ENCODE results near the gene FLVCR2. TPM values are rescaled to one million over a fixed set of nuclear protein-coding genes. Genes with fewer than 3 reads are reported as not detected.

The FLVCR2 gene
- total and polyA plus RNA-seq, 8 donors: 0.33 to 6.3 (median 2.4) TPM

DNA sequence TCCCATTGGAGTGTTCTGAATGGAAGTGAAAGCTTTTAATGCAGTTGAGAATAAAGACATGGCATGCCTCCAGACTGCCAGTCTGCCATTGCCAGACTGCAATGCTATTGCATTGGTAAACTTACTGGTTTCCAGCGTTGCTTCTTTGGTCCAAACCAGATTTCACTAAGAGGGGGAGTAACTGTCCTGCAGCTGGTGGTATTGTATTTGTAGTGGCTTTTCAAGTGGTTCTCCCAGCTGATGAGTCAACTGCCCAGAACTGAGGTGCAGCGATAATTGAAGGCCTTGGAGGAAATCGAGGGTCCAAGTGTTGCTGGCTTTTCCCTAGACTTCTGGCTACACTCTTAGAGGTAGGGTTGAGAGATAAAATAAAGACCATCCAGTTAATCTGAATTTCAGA is 50.4 kb downstream of the FLVCR2 start:
- intact Hi-C loops (cut with DNase I): no loop called here

DNA sequence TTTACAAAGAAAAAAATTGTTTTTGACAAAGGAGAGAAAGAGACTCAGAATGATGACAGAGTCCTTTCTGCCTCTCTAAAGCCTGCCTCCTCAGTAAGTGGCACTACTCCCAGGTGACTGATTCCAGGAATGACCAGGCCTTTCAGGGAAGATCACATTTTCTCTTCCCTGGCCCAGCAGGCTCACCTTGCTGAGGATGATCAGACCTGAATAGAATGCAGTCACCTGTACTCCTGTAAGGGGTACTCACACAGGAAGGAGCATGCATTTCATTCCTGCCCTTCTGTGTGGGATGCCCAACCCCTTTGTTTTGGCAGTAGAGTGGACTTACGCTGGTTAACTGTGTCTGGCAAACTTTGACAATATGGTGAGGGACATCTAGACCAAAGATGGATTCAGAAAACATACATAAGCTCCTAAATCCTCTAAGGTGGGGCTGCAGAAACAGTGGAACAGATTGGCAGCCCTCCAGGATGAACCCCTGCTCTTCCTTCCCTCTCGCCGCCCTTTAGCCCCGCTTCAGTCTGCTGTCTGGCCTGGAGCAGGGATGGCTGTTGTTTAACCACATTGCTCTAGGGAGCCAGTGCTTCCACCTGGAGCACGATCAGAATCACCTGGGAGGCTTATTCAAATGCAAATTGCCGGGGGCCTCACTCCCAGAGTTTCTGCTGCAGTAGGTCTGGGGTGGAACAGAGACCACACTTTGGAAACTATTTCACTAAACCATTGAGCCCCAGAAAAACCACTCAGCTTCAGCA is 52.5 kb downstream of the FLVCR2 start:
- TF ChIP-seq, protein P1, sequence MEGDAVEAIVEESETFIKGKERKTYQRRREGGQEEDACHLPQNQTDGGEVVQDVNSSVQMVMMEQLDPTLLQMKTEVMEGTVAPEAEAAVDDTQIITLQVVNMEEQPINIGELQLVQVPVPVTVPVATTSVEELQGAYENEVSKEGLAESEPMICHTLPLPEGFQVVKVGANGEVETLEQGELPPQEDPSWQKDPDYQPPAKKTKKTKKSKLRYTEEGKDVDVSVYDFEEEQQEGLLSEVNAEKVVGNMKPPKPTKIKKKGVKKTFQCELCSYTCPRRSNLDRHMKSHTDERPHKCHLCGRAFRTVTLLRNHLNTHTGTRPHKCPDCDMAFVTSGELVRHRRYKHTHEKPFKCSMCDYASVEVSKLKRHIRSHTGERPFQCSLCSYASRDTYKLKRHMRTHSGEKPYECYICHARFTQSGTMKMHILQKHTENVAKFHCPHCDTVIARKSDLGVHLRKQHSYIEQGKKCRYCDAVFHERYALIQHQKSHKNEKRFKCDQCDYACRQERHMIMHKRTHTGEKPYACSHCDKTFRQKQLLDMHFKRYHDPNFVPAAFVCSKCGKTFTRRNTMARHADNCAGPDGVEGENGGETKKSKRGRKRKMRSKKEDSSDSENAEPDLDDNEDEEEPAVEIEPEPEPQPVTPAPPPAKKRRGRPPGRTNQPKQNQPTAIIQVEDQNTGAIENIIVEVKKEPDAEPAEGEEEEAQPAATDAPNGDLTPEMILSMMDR (IDR thresholded peaks at IDR 0.05): no peak
- 88 to 90% methylated on average over 6 of the region's 6 CpGs for WGBS, 2 donors
- no peak for FAIRE-seq

More for the DNA sequence above, 50.4 kb downstream of the FLVCR2 start:
- Histone ChIP-seq H3K36me3 (no peaks in the 10 kb centered on the region), H3K27me3 (no peaks in the 10 kb centered on the region), H3K4me3 (no peak overlapping the region), H3K9me3 (no peaks in the 10 kb centered on the region), H3K4me1 (no peaks in the 10 kb centered on the region), H3K27ac (no peak overlapping the region)
- FAIRE-seq (no peak), ATAC-seq (no peak), DNase-seq (no peak)
- WGBS, 2 donors: 72 to 85% methylated on average over 3 of the region's 3 CpGs
- TF ChIP-seq, protein P1 (IDR thresholded peaks at IDR 0.05): no peak

DNA sequence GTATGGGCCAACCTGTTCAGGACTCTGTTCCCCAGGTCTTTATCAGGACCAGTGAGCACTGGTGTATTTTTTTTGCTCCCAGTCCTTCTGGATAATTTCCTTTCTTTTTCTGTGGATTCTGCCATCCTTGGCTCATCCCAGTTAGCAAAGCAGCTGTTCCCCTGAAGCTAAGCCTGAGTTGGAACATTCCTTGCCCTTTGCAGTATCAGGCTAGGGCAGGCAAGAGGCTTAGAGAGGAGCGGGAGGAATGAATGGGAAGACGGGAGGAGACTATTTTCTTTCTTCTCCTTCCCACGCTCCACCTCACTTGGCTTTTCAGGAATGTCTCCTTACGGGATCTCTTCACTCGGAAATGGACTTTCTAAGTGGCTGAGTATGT is 53.0 kb downstream of the FLVCR2 start:
- Histone ChIP-seq H3K27ac (no peak overlapping the region), H3K27me3 (no peaks in the 10 kb centered on the region), H3K4me1 (no peaks in the 10 kb centered on the region), H3K9me3 (no peaks in the 10 kb centered on the region), H3K4me3 (no peak overlapping the region), H3K36me3 (no peaks in the 10 kb centered on the region)
- TF ChIP-seq, protein P1 (IDR thresholded peaks at IDR 0.05): no peak
- FAIRE-seq (no peak), DNase-seq (no peak), ATAC-seq (no peak)
- intact Hi-C loops (cut with DNase I): no loop called here
- 85 to 86% methylated on average over 5 of the region's 5 CpGs for WGBS, 2 donors

More for the DNA sequence above, 52.5 kb downstream of the FLVCR2 start:
- ATAC-seq: no peak
- no peaks in the 10 kb centered on the region for H3K9me3 ChIP-seq
- no peaks in the 10 kb centered on the region for H3K36me3 ChIP-seq
- H3K4me1 ChIP-seq: no peaks in the 10 kb centered on the region
- H3K27me3 ChIP-seq: no peaks in the 10 kb centered on the region
- DNase-seq: no peak
- H3K4me3 ChIP-seq: no peak overlapping the region
- no peak overlapping the region for H3K27ac ChIP-seq
- intact Hi-C loops (cut with DNase I): no loop called here

DNA sequence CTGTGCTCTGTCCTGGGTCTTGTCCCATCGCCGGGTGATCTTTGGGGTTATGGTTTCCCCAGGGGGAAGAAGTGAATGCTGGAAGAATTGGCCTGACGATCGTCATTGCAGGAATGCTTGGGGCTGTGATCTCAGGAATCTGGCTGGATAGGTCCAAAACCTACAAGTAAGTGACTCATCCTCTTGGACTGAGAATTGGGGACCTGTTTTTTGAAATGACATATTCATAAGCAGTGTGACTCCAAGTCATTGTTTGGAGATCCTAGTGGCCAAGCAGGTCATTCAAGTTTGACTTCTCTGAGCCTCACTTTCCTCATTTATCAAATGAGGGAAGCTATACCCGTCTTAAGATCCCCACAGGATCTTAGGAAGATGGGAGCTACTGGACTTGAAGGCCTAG is 56.4 kb downstream of the FLVCR2 start:
- FAIRE-seq: no peak
- 77 to 78% methylated on average over 5 of the region's 5 CpGs for WGBS, 2 donors
- no peaks in the 10 kb centered on the region for H3K9me3 ChIP-seq
- no peaks in the 10 kb centered on the region for H3K27me3 ChIP-seq
- H3K36me3 ChIP-seq: no peaks in the 10 kb centered on the region
- TF ChIP-seq, protein P1 (IDR thresholded peaks at IDR 0.05): no peak
- no peak overlapping the region for H3K4me3 ChIP-seq
- no peaks in the 10 kb centered on the region for H3K4me1 ChIP-seq
- no peak for DNase-seq
- intact Hi-C loops (cut with DNase I): no loop called here
- ATAC-seq: no peak
- H3K27ac ChIP-seq: no peak overlapping the region

DNA sequence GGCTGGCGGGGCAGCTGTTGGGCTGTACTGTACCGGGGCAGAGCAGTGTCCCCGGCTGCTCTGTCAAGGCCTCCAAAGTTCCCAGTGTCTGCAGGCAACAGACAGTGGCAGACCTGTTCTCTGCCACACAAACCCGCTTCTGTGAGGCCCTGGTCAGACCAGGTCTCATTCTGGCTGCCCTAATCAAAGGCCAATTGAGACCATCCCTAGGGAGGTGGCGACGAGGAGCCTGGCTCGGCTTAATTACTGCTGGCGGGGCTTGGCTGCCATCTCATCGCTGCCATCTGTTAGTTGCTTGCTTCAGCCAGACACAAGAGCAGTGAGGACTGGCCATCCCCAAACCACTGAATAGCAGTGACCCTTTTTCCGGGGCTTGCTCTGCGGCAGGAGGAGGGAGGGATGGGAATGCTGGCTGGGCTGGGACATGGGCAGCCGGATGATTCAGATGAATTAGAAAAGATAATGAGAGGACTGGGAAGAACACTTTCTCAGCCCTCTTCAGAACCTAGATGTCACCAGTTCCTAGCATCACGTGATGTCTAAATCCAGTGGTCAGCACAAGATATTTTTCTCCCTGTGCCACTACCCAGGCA is 57.8 kb downstream of the FLVCR2 start:
- WGBS, 2 donors: 78 to 83% methylated on average over 13 of the region's 13 CpGs
- Histone ChIP-seq H3K27me3 (no peaks in the 10 kb centered on the region), H3K9me3 (no peaks in the 10 kb centered on the region), H3K4me3 (no peak overlapping the region), H3K36me3 (no peaks in the 10 kb centered on the region), H3K27ac (no peak overlapping the region), H3K4me1 (no peaks in the 10 kb centered on the region)
- intact Hi-C loops (cut with DNase I): no loop called here
- no peak for ATAC-seq
- TF ChIP-seq, protein P1 (IDR thresholded peaks at IDR 0.05): no peak
- no peak for FAIRE-seq
- no peak for DNase-seq
